WTC11 (cell line): ENCODE results near the gene CYP21A2.

Experiments
- ATF2 ChIP-seq: sonication (generic); formaldehyde crosslinking; IDR thresholded peaks from 2 replicates; pipeline ENCODE4 v1.8.1; 2022; ENCODE audit warnings: low read depth, missing genetic modification reagents, borderline replicate concordance
- CTCF ChIP-seq: fragments of 200-600 bp; IDR thresholded peaks from 2 replicates; pipeline ENCODE4 v1.8.0; 2022; ENCODE audit warnings: antibody characterized with exemption
- GABPB1 ChIP-seq: sonication (generic); formaldehyde crosslinking; IDR thresholded peaks from 2 replicates; pipeline ENCODE4 v1.8.1; 2023; ENCODE audit warnings: mild to moderate bottlenecking, missing genetic modification reagents
- MLX ChIP-seq: sonication (generic); formaldehyde crosslinking; IDR thresholded peaks from 2 replicates; pipeline ENCODE4 v1.8.1; 2023; ENCODE audit warnings: mild to moderate bottlenecking, missing genetic modification reagents, moderate library complexity
- SMAD3 ChIP-seq: sonication (generic); formaldehyde crosslinking; IDR thresholded peaks from 2 replicates; pipeline ENCODE4 v1.8.0; 2022; ENCODE audit warnings: missing genetic modification reagents, mild to moderate bottlenecking, borderline replicate concordance
- TEAD4 ChIP-seq: sonication (generic); formaldehyde crosslinking; IDR thresholded peaks from 2 replicates; pipeline ENCODE4 v1.8.0; 2022; ENCODE audit warnings: mild to moderate bottlenecking, missing genetic modification reagents
- ZNF121 ChIP-seq: sonication (generic); formaldehyde crosslinking; IDR thresholded peaks from 2 replicates; pipeline ENCODE4 v1.8.0; 2023; ENCODE audit warnings: missing genetic modification reagents
- ZNF138 ChIP-seq: sonication (generic); formaldehyde crosslinking; conservative IDR thresholded peaks from 2 replicates; pipeline ENCODE4 v1.8.1; 2022; ENCODE audit warnings: mild to moderate bottlenecking, moderate library complexity, missing genetic modification reagents
- ZNF512 ChIP-seq: sonication (generic); formaldehyde crosslinking; IDR thresholded peaks from 2 replicates; pipeline ENCODE4 v1.8.1; 2022; ENCODE audit warnings: missing genetic modification reagents, borderline replicate concordance

GRCh38 chr6:32069460-32069859 lies 31.2 kb downstream of the CYP21A2 start:
- TF ChIP-seq CTCF (no peak), TEAD4 (no peak), ATF2 (CRISPR knock-in tag) (no peak), GABPB1 (CRISPR knock-in tag) (no peak), SMAD3 (CRISPR knock-in tag) (no peak), ZNF121 (CRISPR knock-in tag) (no peak), ZNF138 (CRISPR knock-in tag) (no peak), ZNF512 (no peak), MLX (CRISPR knock-in tag) (no peak)
